Measurements from ENCODE around the gene B9D2.

The B9D2 gene

DNA sequence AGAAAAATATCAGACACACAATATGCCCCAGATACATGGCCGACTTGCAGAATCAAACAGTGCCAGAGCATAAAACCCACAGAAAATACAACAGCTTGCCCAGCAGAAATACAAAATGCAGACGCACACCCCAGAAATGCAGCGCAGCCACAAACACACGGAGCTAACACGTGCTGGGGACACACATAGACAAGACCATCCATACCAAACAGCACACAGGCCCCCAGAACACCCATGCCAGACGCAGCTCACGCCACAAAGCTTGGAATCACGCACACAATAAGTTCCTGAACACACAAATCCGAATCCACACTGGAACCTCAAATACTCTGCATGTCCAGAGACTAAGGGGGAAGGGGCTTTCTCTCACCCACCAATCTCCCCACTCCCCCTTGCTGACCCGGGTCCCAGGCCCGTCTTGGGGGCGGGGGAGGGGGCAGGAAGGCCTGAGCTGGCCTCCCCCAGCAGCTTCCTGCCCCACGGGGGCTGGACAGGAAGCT lies 36.8 kb downstream of the B9D2 start:
- DNase-seq, result no peak

DNA sequence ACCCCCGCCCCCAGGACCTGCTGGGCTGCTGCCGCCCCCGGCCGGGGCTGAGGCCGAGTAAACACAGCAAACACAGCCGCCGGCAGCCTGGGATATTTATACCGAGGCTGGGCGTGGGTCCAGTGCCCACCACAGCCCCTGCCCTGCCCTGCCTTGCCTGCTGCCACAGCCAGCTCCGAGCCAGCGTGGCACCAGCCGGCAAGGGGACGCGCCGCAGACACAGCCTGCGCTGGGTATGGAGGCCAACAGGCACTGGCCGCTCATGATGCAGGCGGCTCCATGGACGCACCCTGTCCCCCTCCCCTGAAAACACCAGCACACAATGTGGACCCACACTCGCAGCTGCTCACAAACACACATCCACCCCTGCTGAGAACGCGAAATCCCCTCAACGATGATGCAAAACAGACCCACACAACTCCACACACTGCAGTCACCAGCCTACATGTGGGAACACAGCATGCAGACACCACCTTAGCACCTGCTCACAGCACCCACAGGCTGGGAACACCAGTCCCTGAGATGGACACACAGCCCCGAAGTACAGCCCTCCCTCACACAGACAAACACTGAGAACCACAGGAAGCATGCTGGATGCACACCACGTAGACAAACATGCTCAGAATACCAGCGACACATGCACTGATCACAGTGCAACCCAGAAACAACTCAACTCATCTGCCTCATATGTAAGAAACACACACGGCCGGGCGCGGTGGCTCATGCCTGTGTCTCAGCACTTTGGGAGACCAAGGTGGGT lies 37.8 kb downstream of the B9D2 start:
- DNase-seq, result no peak

GRCh38 chr19:41325640-41325946 lies 38.4 kb downstream of the B9D2 start:
- DNase-seq, result no peak

- DNase-seq, result no peak
Measured at GRCh38 chr19:41324921-41325639, 38.9 kb downstream of the B9D2 start.

DNA sequence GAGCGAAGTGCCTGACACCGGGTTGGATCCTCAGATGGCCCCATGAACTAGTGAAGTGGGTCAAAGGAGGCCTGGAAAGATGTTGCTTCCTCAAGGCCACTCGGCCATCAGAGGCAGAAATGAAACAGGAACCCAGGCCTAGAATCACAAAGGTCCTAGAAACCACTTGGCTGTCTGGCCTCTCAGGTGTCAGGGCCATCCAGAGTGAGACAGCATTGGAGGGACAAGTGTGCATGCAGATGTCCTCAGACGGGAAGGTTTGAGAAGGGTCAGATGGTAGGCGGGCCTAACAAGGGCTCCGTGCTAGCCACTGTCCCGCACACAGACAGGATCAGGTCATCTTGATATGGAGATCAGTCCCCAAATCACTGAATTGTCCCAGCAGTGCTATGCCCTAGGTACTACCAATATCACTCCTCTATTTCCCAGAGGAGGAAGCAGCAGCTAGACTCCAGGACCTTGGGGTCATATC lies 39.7 kb downstream of the B9D2 start:
- no peak for DNase-seq

- no peak for DNase-seq
Measured at GRCh38 chr19:41323430-41324125, 40.4 kb downstream of the B9D2 start.

- DNase-seq, result no peak
Measured at GRCh38 chr19:41323023-41323422, 40.9 kb downstream of the B9D2 start.

- no peak for DNase-seq
Measured at GRCh38 chr19:41322451-41322850, 41.5 kb downstream of the B9D2 start.

DNA sequence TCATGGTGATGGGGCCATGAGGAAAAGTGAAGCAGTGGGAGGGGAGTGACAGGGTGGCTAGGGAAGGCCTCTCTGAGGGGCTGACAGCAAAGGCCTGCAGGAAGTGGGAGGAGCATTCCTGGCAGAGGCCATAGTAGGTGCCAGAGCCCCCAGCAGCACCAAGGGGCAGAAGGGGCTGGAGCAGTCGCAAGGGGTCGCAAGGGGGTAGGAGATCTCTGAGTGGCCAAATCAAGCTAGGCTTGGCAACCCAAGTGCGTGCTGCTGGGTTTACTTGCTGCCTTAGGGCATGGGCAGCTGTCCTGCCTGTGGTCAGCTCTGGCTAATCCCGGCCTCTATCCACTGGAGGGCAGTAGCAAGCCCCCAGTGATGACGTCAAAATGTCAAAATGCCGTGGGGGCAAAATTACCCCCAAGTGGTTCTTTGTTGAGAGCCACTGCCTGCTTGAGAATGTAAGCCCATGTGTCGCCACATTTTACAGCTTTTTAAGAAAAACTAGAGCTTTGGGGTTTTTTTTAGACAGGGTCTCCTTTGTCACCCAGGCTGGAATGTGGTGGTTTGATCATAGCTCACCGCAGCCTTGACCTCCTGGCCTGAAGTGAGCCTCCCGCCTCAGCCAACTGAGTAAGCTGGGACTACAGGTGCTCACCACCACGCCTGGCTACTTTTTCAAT lies 42.2 kb downstream of the B9D2 start:
- no peak for DNase-seq

- no peak for DNase-seq
Measured at GRCh38 chr19:41321204-41321599, 42.7 kb downstream of the B9D2 start.

DNA sequence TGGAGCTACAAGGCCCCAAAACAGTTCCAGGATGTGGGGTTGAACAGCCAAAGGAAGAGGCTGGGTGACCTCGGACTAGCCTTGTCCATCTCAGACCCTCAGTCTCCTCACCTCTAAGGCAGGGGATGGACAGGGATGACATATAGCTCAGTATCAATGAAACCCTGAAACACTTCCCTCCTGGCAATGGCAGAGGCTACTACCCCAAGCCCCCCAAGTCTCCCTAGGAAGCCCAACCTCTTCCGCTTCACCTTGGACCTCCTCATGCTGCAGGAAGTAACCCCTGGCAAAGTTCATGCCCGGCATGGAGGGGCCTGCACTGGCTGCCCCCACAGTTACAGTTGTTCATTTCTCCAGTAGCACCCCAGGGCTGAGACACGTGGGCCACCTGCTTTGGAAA lies 43.4 kb downstream of the B9D2 start:
- no peak for DNase-seq

DNA sequence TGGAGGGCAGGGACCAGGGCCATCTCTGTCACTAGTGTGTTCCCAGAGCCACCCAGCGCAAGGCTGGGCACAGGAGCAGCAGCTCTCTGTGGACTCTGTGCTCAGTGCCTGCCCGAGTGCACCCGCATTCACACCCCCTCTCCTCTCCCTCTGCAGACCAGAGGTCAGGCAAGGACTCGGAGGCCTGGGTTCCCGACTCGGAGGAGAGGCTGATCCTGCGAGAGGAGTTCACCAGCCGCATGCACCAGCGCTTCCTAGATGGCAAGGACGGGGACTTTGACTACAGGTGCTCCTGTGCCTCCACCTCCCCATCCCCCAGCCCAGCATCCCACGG lies 43.8 kb downstream of the B9D2 start:
- no peak for DNase-seq

DNA sequence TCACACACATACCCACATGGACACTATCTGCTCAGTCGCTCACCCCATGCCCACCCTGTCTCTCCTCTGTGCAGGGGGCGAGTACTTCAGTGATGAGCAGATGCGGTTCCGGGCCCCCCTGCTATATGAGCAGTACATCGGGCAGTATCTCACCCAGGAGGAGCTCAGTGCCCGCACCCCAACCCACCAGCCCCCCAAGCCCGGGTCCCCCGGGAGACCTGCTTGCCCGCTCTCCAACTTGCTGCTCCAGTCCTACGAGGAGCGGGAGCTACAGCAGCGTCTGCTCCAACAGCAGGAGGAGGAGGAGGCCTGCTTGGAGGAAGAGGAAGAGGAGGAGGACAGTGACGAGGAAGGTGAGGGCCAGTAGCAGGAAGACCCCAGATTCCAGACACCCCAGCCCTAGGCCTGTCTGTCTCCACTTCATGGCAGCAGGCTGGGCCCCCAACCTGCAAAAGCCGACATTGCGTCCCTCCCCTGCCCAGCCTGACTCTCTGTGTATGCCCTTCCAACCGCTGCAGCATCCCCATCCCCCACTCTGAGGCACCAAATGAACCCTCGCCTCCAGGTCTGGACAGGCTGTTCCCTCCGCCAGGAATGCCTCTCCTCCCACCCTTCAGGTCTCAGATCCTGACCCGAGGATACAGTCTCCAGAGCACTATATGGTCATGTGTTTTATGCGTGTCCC lies 44.3 kb downstream of the B9D2 start:
- DNase-seq, result no peak

DNA sequence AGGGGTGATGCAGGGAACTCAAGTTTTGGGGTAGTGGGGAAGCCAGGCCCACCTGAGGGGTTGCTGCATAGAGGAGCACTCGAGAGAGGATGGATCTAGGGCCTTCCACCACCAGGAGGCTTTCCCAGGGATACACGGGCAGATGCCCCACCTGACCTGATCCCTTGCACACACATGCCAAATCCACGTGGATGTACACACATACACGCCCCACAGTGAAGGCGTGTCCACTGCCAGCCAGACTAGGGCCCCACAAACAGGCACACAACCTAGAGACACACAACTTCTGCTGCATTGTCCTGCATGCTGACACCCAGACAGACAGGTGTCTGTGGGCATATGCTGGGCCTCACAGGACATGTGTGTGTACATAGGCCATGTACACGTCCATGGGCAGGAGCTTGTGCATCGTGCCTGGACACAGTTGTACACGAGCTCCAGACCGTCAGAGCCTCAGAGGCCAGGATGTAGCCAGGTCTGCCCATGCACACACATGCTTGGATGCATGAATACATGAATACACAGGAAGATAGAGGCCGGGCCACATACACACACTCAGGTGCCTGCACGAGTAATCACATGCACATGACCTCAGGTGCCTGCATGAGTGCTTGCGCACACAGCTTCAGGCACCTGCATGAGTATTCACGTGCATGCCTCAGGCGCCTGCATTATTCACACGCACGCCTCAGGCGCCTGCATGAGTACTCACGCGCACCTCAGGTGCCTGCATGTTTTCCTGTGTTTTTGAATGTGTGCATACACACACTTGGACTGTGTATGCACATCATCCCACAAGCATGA lies 45.1 kb downstream of the B9D2 start:
- DNase-seq, result no peak

GRCh38 chr19:41316306-41316920 lies 47.5 kb downstream of the B9D2 start:
- DNase-seq, result no peak

GRCh38 chr19:41311613-41312012 lies 52.3 kb downstream of the B9D2 start:
- no peak for DNase-seq

DNA sequence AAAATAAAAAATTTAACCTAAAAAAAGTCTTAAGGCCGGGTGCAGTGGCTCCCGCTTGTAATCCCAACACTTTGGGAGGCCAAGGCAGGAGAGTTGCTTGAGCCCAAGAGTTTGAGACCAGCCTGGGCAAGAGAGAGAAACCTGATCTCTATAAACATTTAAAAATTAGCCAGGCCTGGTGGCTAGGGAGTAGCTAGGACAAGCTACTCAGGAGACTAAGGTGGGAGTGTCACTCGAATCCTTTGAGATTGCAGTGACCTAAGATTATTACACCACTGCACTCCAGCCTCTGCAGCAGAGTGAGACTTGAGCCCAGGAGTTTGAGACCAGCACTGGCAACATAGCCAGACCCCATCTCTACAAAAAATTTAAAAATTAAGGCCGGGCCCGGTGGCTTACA lies 52.9 kb downstream of the B9D2 start:
- DNase-seq, result no peak

GRCh38 chr19:41310033-41310831 lies 53.7 kb downstream of the B9D2 start, which contains the start of gene CCDC97:
Gene CCDC97 (plus strand): TSS chr19:41310172. CDS start chr19:41310311, 139 bp downstream.
- DNase-seq, result peak; percentile 87

DNA sequence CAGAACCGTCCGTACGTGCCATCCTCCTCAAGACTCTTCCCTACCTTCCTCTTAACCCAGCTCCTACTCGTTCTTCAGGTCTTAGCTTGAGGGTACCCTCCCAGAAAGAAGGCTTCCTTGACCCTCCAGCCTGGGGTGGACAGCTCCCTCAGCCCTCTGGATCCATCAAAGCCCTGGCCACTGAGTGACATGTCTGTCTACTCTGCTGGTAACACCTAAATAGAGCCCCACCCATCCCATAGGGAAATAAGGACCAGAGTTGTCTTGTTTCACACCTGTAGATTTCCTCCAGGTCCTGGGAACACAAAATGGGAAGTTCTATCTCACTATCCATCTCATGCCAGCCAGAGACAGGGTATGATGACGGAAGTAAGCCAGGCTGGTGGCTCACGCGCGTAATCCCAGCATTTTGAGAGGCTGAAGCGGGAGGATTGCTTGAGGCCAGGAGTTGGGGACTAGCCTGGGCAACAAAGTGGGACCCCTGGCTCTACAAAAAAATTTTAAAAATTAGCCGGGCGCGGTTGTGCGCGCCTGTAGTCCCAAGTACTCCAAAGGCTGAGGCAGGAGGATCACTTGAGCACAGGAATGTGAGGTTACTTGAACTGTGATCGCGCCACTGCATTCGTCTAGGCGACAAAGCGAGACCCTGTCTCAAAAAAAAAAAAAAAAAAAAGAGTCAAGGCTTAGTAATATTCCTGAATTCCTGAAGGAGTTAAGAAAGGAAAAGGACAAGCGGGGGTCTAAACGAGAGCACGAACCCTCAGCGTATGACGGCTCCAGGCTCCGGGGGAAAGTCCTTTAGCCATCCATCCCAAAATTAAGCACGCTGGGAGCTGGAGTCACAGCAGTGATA lies 54.5 kb downstream of the B9D2 start:
- DNase-seq, result no peak

All from central memory CD4-positive, alpha-beta T cell (primary cell).